Subcutaneous adipose tissue (tissue), 4 donors: Measurements from ENCODE around the gene RNF145. TPM values are rescaled to one million over a fixed set of nuclear protein-coding genes. Genes with fewer than 3 reads are reported as not detected.

ENCODE experiments used
- CTCF ChIP-seq: fragments of 450-650 bp; IDR thresholded peaks from one replicate; pipeline ENCODE4 v1.5.1; 2016; ENCODE audit warnings: low read depth, mild to moderate bottlenecking, control low read depth, antibody characterized with exemption, moderate library complexity
- total RNA-seq, 4 donors: library from RNA; depleted of rRNA; stranded (reverse); fragments of >200 nt; gene quantifications; one replicate each; pipeline ENCODE4 v1.1.0, GENCODE V29; 2016

RNF145 gene
- total RNA-seq, 4 donors from 2014 or later: 34.7 to 56.4 (median 48.2) TPM

GRCh38 chr5:159202151-159202550 lies 7.2 kb downstream of the RNF145 start:
- TF ChIP-seq CTCF: no peak

GRCh38 chr5:159199780-159200179 lies 9.6 kb downstream of the RNF145 start:
- no peak for TF ChIP-seq CTCF

GRCh38 chr5:159199225-159199624 lies 10.1 kb downstream of the RNF145 start:
- TF ChIP-seq CTCF: no peak

GRCh38 chr5:159198063-159199036 lies 11.0 kb downstream of the RNF145 start:
- TF ChIP-seq CTCF: no peak

- no peak for TF ChIP-seq CTCF
Observed at GRCh38 chr5:159195775-159196174, 13.6 kb downstream of the RNF145 start.

GRCh38 chr5:159190170-159190569 lies 19.2 kb downstream of the RNF145 start:
- TF ChIP-seq CTCF: no peak

GRCh38 chr5:159189310-159189709 lies 20.0 kb downstream of the RNF145 start:
- TF ChIP-seq CTCF: no peak
